ENCODE data around the gene KSR2.

Gene KSR2

DNA sequence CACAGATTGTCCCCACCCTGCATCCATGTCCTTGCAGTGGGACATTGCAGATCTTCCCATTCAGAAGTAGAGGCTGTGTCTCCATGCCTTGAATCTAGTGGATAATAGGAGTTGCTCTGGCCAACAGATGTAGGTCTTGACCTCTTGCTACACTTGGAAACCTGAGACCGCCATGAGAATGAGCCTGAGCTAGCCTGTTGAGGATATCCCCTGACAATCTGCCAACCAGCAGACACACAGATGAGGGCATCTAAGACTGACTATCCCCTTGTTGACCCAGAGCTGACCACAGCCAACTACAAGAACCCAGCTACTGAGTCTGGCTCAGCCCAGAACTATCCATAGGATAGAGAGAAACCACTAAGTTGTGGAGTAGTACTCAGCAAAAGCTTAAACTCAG lies 446.2 kb downstream of the KSR2 start:
- H3K27ac ChIP-seq, result no peak overlapping the region
- TF ChIP-seq, protein P1, sequence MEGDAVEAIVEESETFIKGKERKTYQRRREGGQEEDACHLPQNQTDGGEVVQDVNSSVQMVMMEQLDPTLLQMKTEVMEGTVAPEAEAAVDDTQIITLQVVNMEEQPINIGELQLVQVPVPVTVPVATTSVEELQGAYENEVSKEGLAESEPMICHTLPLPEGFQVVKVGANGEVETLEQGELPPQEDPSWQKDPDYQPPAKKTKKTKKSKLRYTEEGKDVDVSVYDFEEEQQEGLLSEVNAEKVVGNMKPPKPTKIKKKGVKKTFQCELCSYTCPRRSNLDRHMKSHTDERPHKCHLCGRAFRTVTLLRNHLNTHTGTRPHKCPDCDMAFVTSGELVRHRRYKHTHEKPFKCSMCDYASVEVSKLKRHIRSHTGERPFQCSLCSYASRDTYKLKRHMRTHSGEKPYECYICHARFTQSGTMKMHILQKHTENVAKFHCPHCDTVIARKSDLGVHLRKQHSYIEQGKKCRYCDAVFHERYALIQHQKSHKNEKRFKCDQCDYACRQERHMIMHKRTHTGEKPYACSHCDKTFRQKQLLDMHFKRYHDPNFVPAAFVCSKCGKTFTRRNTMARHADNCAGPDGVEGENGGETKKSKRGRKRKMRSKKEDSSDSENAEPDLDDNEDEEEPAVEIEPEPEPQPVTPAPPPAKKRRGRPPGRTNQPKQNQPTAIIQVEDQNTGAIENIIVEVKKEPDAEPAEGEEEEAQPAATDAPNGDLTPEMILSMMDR (IDR thresholded peaks at IDR 0.05), result no peak
- DNase-seq (ENCODE audit: low spot score), result no peak

DNA sequence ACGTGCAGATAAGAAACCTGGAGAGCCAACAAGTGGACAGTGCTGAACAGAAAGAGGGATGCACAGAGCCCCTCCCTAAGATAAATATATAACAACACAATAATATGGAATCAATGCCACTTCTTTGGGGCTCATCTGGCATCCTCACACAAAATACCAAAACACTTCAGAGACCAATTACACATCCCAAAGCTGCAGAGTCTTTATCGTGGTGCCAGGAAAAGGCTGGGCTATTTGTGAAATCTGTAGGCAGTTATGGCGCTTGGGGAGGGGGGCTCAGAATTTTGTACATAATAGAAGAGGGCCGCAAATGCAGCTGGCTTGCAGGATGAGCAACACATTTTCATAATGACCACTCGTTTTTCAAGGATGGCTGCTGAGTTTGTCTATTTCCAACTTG lies 446.9 kb downstream of the KSR2 start:
- TF ChIP-seq, protein P1 (IDR thresholded peaks at IDR 0.05), result no peak
- Histone ChIP-seq H3K27ac (no peak overlapping the region), H3K4me3 (no peak overlapping the region)
- no peak for DNase-seq (ENCODE audit: low spot score)

More for the DNA sequence above, 446.2 kb downstream of the KSR2 start:
- no peak overlapping the region for H3K4me3 ChIP-seq

DNA sequence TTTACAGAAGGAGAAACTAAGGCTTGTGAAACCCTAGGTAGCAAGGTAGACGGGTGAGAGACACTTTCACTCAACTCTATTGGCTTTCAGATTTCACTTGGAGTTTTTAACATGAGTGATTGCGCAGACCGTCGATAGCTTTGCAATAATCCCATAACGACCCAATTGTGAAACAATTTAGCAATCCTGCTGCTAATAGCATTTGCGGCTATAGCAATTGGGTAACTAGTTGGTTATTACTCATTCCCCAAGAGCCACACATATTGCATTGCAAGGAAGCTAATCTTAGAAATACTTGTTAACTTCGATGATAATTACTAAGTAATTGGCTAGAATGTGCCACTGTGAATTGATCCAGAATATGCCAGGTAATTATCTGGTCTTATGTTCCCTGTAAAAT lies 447.4 kb downstream of the KSR2 start:
- Histone ChIP-seq H3K4me3 (no peak overlapping the region), H3K27ac (no peak overlapping the region)
- TF ChIP-seq, protein P1 (IDR thresholded peaks at IDR 0.05), result no peak
- DNase-seq (ENCODE audit: low spot score), result no peak

DNA sequence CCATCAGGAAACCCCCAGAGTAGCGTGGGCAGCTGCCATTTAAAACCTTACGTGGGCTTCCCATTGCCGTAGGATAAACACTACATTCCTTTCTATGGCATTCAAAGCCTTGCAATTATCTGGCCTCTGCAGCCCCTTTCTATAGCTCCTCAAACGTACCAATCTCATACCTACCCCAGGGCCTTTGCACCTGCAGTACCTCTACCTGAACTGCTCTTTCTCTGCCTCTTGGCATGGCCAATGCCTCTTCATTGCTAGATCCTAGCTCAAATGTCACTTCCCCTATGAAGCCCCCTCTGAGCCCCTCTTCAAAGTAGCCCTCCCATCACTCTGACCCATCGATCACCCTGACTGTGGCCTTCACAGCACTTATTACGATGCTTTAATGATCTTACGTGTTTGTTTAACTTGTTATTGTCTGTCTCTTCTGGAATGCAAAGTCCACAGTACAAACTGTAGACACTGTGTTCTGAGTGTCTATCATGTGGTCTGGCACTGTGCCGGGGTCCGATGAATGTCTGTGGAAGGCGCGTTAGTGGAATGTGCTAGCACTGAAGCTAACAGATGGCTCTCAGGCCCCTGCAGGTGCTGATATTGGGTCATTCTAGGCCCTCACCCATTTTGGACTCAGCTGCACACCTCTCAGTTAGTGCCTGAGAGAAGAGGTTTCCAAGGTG lies 450.1 kb downstream of the KSR2 start:
- no peak for DNase-seq (ENCODE audit: low spot score)
- Histone ChIP-seq H3K4me3 (no peak overlapping the region), H3K27ac (no peak overlapping the region)
- TF ChIP-seq, protein P1 (IDR thresholded peaks at IDR 0.05), result no peak

DNA sequence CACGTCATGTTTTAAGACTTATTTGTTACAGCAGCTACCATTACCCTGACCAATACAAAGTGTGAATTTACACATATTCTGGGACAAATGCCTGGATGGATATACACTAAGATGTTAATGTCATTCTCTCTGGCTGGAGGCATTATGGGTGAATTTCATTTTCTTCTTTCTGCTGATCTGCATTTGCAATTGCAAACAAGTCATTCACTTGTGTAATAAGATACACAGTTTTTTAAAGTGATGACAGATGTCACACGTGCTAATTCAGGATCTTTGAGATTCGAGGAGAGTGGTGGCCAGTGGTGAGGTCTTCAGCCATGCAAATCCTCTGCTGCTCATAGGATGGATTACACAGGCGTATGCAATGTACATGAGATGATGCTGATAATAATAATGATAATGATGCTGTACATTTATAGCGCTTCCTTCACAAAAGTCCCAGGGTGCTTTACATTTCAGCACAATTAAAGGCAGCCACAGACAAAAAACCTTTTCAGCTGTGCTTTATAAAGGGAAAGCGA lies 451.5 kb downstream of the KSR2 start:
- Histone ChIP-seq H3K4me3 (no peak overlapping the region), H3K27ac (no peak overlapping the region)
- no peak for DNase-seq (ENCODE audit: low spot score)
- TF ChIP-seq, protein P1 (IDR thresholded peaks at IDR 0.05), result no peak

DNA sequence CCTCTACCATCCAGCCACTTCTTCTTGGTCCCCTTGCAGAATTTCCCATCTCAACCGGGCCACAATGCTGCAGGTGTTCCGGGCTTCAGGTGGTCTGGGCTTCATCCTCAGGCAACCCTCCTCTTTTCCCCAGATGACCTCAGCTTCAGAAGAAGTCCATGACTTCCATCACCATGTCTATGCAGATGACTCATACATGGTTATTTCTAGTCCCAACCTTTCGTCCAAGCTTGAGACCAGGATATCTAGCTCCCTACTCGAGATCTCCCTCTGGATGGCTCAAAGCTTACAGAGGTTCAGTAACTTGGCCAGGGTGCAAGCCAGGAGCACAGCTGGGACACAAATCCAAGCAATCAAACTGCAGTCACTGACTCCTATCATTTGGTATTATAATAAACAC lies 452.8 kb downstream of the KSR2 start:
- DNase-seq (ENCODE audit: low spot score), result no peak
- H3K27ac ChIP-seq, result no peak overlapping the region
- TF ChIP-seq, protein P1 (IDR thresholded peaks at IDR 0.05), result no peak
- H3K4me3 ChIP-seq, result no peak overlapping the region

DNA sequence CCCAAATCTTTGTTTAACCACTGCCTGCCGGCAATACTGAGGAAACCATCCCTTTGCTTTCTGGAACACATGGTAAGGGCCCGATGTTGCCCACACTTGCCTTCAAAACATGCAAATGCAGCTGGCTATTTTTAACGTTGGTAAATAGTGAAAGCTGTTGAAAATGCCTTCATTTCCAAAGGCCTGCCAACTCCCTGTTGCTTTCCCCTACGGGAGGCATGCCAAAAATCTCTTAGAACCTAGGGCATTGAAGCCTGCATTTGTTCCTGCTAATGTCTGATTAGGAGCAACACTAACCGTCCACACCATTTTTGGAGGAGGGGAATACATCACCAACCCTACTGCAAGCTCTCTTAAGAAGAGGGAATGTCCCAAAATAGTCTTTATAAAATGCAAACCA lies 454.8 kb downstream of the KSR2 start:
- no peak overlapping the region for H3K4me3 ChIP-seq
- no peak for DNase-seq (ENCODE audit: low spot score)
- no peak overlapping the region for H3K27ac ChIP-seq
- TF ChIP-seq, protein P1 (IDR thresholded peaks at IDR 0.05), result no peak
